GM20000 (cell line): ENCODE data around the gene MYCBPAP.

Experiments
- DNase-seq: peaks from one replicate; pipeline ENCODE4 v3.0.0; 2012; ENCODE audit warnings: low spot score
- TF ChIP-seq, protein P1 (sequence below): IDR thresholded peaks from 2 replicates; pipeline ENCODE4 v1.5.1; 2012; ENCODE audit warnings: mild to moderate bottlenecking, control low read depth; ENCODE audit errors: extremely low read depth, missing control alignments

Gene MYCBPAP

GRCh38 chr17:50462446-50462845 is 45.8 kb upstream of the MYCBPAP start:
- DNase-seq = no peak

GRCh38 chr17:50464121-50464520 is 44.1 kb upstream of the MYCBPAP start:
- TF ChIP-seq, protein P1, sequence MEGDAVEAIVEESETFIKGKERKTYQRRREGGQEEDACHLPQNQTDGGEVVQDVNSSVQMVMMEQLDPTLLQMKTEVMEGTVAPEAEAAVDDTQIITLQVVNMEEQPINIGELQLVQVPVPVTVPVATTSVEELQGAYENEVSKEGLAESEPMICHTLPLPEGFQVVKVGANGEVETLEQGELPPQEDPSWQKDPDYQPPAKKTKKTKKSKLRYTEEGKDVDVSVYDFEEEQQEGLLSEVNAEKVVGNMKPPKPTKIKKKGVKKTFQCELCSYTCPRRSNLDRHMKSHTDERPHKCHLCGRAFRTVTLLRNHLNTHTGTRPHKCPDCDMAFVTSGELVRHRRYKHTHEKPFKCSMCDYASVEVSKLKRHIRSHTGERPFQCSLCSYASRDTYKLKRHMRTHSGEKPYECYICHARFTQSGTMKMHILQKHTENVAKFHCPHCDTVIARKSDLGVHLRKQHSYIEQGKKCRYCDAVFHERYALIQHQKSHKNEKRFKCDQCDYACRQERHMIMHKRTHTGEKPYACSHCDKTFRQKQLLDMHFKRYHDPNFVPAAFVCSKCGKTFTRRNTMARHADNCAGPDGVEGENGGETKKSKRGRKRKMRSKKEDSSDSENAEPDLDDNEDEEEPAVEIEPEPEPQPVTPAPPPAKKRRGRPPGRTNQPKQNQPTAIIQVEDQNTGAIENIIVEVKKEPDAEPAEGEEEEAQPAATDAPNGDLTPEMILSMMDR = no peak
- no peak for DNase-seq

More at GRCh38 chr17:50462446-50462845, 45.8 kb upstream of the MYCBPAP start:
- TF ChIP-seq, protein P1 = no peak

GRCh38 chr17:50464736-50465135 is 43.5 kb upstream of the MYCBPAP start:
- no peak for DNase-seq
- TF ChIP-seq, protein P1 = no peak

DNA sequence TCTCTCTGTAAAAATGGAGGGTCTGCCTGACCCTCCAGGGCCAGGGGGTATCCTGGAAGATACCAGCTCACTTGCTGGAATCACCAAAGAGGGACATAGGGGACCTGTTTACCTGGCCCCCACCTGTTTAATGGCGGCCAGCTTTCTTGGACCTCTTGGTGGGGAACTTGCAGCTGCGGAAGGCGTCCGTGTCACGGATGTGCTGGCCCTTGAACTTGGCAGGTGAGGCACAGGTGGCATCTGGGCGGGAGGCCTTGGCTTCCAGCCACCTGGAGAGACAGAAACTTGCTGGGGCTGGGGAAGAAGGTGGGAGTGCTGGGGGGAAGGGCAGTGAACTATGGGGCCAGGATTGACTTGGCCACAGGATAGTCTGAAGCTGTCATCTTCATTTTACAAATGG is 43.1 kb upstream of the MYCBPAP start:
- DNase-seq = no peak
- TF ChIP-seq, protein P1 = no peak

DNA sequence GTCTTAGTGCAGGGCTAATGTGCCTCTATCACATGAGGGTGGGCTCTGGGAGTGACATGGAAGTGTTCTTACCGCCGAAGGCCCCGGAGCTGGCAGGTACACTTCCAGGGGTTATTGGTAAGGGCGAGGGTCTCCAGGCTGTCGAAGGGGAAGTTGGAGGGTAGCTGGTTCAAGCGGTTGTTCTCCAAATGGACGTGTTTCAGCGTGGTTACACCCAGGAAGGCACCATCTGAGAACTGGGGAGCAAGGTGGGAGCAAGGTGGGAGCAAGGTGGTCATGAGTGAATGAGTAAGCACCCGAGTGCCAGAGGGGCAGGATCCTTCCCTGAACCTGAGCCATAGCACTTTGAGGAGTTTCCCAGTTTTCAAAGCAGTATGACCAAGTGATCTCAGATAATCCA is 42.6 kb upstream of the MYCBPAP start:
- DNase-seq = no peak
- TF ChIP-seq, protein P1 = no peak

GRCh38 chr17:50466371-50467113 is 41.7 kb upstream of the MYCBPAP start:
- TF ChIP-seq, protein P1 = no peak

GRCh38 chr17:50467114-50467854 is 41.0 kb upstream of the MYCBPAP start:
- no peak for DNase-seq
- TF ChIP-seq, protein P1 = no peak

More at GRCh38 chr17:50466371-50467113, 41.7 kb upstream of the MYCBPAP start:
- no peak for DNase-seq
